22Rv1 (cell line): Measurements from ENCODE around the gene SS18L1.

Source experiments
- H3K27ac ChIP-seq: fragments of 450-650 bp; 2 replicates; pipeline ENCODE4 v1.5.1; 2017
- ZFX ChIP-seq: fragments of 450-650 bp; IDR thresholded peaks from 2 replicates; pipeline ENCODE4 v1.6.1; 2017; ENCODE audit warnings: antibody characterized with exemption, borderline replicate concordance
- TF ChIP-seq, protein P1 (sequence below): fragments of 450-650 bp; IDR thresholded peaks from 2 replicates; pipeline ENCODE4 v1.5.1; 2017; ENCODE audit warnings: mild to moderate bottlenecking

SS18L1 gene

GRCh38 chr20:62220666-62221568 is 77.3 kb downstream of the SS18L1 start:
- TF ChIP-seq, protein P1, sequence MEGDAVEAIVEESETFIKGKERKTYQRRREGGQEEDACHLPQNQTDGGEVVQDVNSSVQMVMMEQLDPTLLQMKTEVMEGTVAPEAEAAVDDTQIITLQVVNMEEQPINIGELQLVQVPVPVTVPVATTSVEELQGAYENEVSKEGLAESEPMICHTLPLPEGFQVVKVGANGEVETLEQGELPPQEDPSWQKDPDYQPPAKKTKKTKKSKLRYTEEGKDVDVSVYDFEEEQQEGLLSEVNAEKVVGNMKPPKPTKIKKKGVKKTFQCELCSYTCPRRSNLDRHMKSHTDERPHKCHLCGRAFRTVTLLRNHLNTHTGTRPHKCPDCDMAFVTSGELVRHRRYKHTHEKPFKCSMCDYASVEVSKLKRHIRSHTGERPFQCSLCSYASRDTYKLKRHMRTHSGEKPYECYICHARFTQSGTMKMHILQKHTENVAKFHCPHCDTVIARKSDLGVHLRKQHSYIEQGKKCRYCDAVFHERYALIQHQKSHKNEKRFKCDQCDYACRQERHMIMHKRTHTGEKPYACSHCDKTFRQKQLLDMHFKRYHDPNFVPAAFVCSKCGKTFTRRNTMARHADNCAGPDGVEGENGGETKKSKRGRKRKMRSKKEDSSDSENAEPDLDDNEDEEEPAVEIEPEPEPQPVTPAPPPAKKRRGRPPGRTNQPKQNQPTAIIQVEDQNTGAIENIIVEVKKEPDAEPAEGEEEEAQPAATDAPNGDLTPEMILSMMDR = no peak
- no peak for TF ChIP-seq ZFX

DNA sequence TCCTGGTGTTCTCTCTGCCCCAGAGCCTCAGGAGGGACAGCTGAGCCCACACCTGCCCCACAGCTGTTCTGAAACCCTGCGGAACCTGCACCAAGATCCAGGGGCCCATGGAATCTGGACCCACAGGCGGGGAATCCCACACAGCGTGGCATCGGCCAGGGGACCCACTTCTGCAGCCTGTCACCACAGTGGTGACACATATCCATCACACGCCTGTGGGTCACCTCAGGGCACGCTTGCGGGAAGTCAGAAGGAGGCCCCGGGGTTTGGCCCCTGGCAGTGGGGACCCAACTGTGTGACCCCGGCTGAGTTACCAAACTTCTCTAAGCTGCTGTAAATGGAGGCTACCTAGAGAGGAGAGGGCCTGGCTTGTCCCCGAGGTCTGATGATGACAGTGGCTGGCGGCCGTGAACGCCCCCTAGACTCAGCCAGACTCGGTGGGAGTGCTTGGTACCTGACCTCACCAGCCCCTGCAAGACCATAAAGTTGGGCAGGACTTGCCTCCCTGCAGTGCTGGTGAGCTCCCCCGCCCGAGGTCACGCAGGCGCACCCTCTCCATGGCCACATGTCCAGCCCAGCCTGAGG is 78.8 kb downstream of the SS18L1 start:
- no peak overlapping the region for H3K27ac ChIP-seq
- no peak for TF ChIP-seq ZFX
- TF ChIP-seq, protein P1 = no peak

More at GRCh38 chr20:62220666-62221568, 77.3 kb downstream of the SS18L1 start:
- no peak overlapping the region for H3K27ac ChIP-seq

DNA sequence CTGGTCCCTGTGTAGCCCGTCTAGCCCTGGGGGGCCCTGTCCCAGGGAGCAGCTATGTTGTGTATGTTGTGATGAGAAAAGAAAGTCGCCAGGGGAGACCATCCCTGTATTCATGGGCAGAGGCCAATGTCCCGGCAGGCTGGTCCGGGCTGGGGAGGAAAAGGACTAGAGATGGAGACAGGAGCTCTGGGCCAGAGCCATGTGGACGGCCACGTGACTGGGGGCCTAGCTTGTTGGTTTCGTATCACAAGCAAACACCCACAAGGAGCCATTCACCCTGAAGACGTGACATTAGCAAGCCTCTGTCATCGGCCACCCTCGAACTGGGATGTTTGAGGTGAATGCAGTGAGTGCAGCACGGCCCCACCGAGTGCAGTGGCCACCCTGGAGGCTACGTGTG is 79.4 kb downstream of the SS18L1 start:
- no peak overlapping the region for H3K27ac ChIP-seq
- TF ChIP-seq, protein P1 = no peak
- TF ChIP-seq ZFX = no peak

- H3K27ac ChIP-seq = no peak overlapping the region
- TF ChIP-seq, protein P1 = no peak
- no peak for TF ChIP-seq ZFX
These were observed 80.0 kb downstream of the SS18L1 start for GRCh38 chr20:62223571-62223970.

DNA sequence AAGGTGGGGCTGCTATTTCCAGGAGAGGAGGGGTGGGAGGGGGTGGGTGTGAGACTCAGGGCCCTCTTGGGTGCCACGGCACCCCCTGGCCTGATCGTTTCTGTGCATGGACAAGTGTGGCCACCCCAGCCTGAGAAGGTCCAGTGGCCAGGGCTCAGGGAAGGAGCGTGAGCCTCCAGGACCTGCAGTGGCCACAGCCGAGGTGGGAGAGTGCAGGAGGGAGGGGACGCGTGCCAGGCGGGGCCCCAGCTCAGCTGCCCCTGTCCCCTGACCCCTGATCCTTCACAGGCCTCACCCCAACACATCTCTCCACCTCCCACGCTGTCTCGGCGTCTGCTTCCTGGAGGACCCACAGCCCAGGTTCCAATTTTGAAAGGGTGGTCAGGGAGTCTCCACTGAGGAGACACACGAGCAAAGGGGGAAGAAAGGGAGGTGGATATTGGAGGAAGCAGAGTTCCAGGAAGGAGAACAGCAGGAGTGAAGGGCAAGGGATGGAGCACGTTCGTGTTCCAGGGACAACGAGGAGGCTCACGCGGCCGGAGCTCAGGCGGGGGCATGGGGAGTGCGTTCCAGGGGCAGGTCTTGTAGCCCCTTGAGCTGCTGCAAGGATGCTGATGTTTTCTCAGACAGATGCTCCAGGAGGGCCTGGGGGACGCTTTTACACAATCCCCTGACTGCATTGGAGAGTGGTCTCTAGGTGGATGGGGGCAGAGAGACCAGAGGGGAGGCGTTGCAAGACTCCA is 80.7 kb downstream of the SS18L1 start:
- H3K27ac ChIP-seq = no peak overlapping the region
- no peak for TF ChIP-seq ZFX
- TF ChIP-seq, protein P1 = no peak

GRCh38 chr20:62225026-62225425 is 81.5 kb downstream of the SS18L1 start:
- H3K27ac ChIP-seq = no peak overlapping the region
- TF ChIP-seq, protein P1 = no peak
- TF ChIP-seq ZFX = no peak
